ENCODE results near the gene REEP1. TPM values are rescaled to one million over a fixed set of nuclear protein-coding genes. Genes with fewer than 3 reads are reported as not detected.

Gene REEP1
- total RNA-seq, 4 donors from 2014 or later, result 0.17 to 1.1 (median 0.46) TPM

GRCh38 chr2:86226636-86227520, 110.5 kb downstream of the REEP1 start:
- no peak for TF ChIP-seq CTCF (IDR thresholded peaks at IDR 0.05; ENCODE audit: low read depth)

GRCh38 chr2:86226070-86226469, 111.4 kb downstream of the REEP1 start:
- no peak for TF ChIP-seq CTCF (IDR thresholded peaks at IDR 0.05; ENCODE audit: low read depth)

- TF ChIP-seq CTCF (IDR thresholded peaks at IDR 0.05; ENCODE audit: low read depth), result no peak
These were observed 111.8 kb downstream of the REEP1 start for GRCh38 chr2:86225581-86225980.

- no peak for TF ChIP-seq CTCF (IDR thresholded peaks at IDR 0.05; ENCODE audit: low read depth)
These were observed 112.6 kb downstream of the REEP1 start for GRCh38 chr2:86224645-86225355.

GRCh38 chr2:86223927-86224560, 113.4 kb downstream of the REEP1 start:
- no peak for TF ChIP-seq CTCF (IDR thresholded peaks at IDR 0.05; ENCODE audit: low read depth)

- no peak for TF ChIP-seq CTCF (IDR thresholded peaks at IDR 0.05; ENCODE audit: low read depth)
These were observed 114.1 kb downstream of the REEP1 start for GRCh38 chr2:86223140-86223926.
